Activated CD8-positive, alpha-beta T cell treated with anti-CD3 and anti-CD28 coated beads for 36 hours (primary cell): ENCODE measurements around the gene BRAF. TPM values are rescaled to one million over a fixed set of nuclear protein-coding genes. Genes with fewer than 3 reads are reported as not detected.
"Not testable (repeated sequence)": the region's sequence is repeated elsewhere in the genome, so short reads cannot be mapped to it uniquely, and the experiment has no call there.

Experiments
- ATAC-seq: fragments of 200-7000 bp; cut with Tn5 transposase; one replicate; pipeline ENCODE4 v1.10.0; 2021; ENCODE audit warnings: mild to moderate bottlenecking, moderate library complexity
- CTCF ChIA-PET: fragments of 350-600 bp; sonication (Branson Sonifier 250); formaldehyde crosslinking; loops from one replicate; lab custom pipeline; 2021; ENCODE audit warnings: antibody characterized with exemption; lab: Charles Lee
- POLR2A ChIA-PET: fragments of 350-600 bp; sonication (Branson Sonifier 250); formaldehyde crosslinking; loops from one replicate; lab custom pipeline; 2021; ENCODE audit warnings: antibody characterized with exemption; lab: Charles Lee
- DNase-seq: peaks from one replicate; pipeline ENCODE4 v3.0.0-alpha.2; 2020
- H3K27ac Mint-ChIP-seq: one replicate; pipeline ENCODE4 v1.8.0; 2021; ENCODE audit warnings: mild to moderate bottlenecking, mixed read lengths
- H3K27me3 Mint-ChIP-seq: one replicate; pipeline ENCODE4 v1.8.0; 2021; ENCODE audit warnings: mixed read lengths
- H3K36me3 Mint-ChIP-seq: one replicate; pipeline ENCODE4 v1.8.0; 2021; ENCODE audit warnings: low read depth, mixed read lengths
- H3K4me1 Mint-ChIP-seq: one replicate; pipeline ENCODE4 v1.8.0; 2021; ENCODE audit warnings: low read depth, mixed read lengths
- H3K4me3 Mint-ChIP-seq: one replicate; pipeline ENCODE4 v1.8.0; 2021; ENCODE audit warnings: mild to moderate bottlenecking, moderate library complexity, mixed read lengths
- H3K9me3 Mint-ChIP-seq: one replicate; pipeline ENCODE4 v1.8.0; 2021; ENCODE audit warnings: mixed read lengths
- intact Hi-C: fragments of 100-400 bp; cut with micrococcal nuclease; formaldehyde crosslinking; loops from one replicate; pipeline ENCODE4 v1.10.0; 2022
- total RNA-seq, 2 experiments: library from RNA; stranded (reverse); gene quantifications; one replicate each; pipeline ENCODE4 v1.2.3, GENCODE V29; 2021
- TF ChIP-seq, protein P1 (sequence below): fragments of 200-600 bp; IDR thresholded peaks from one replicate; pipeline ENCODE4 v1.8.0; 2022; ENCODE audit warnings: antibody characterized with exemption, mild to moderate bottlenecking

Gene BRAF
- total RNA-seq, 2 experiments from 2014 or later = 30.0 to 30.6 TPM

DNA sequence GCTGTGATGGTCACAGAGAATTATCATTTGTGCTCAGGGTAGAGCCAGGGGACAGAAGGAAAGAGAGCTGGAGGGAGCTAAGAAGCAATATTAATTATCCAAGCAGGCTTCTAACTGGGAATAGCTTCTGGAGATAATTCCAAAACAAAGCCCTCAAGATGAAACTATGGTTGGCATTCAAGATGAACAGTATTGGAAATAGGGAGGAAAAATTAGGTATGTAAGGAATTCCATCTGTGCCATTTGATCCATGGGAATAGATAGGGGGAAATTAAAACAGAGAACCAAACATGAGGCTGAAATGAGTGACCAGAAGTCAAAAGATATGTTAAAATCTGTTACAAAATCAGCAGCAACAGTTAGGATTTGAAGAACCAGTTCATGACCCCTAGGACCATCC lies 152.9 kb downstream of the BRAF start:
- TF ChIP-seq, protein P1, sequence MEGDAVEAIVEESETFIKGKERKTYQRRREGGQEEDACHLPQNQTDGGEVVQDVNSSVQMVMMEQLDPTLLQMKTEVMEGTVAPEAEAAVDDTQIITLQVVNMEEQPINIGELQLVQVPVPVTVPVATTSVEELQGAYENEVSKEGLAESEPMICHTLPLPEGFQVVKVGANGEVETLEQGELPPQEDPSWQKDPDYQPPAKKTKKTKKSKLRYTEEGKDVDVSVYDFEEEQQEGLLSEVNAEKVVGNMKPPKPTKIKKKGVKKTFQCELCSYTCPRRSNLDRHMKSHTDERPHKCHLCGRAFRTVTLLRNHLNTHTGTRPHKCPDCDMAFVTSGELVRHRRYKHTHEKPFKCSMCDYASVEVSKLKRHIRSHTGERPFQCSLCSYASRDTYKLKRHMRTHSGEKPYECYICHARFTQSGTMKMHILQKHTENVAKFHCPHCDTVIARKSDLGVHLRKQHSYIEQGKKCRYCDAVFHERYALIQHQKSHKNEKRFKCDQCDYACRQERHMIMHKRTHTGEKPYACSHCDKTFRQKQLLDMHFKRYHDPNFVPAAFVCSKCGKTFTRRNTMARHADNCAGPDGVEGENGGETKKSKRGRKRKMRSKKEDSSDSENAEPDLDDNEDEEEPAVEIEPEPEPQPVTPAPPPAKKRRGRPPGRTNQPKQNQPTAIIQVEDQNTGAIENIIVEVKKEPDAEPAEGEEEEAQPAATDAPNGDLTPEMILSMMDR = no peak
- peaks cover 28% of the 10 kb centered on the region for H3K36me3 Mint-ChIP-seq
- ChIA-PET POLR2A (no interaction called here), CTCF (no interaction called here)
- ATAC-seq = no peak
- no peak overlapping the region for H3K27ac Mint-ChIP-seq
- H3K4me1 Mint-ChIP-seq = no peaks in the 10 kb centered on the region
- DNase-seq = no peak
- intact Hi-C loops = no loop called here
- no peaks in the 10 kb centered on the region for H3K27me3 Mint-ChIP-seq
- H3K4me3 Mint-ChIP-seq = no peak overlapping the region
- H3K9me3 Mint-ChIP-seq = peaks cover 6% of the 10 kb centered on the region

DNA sequence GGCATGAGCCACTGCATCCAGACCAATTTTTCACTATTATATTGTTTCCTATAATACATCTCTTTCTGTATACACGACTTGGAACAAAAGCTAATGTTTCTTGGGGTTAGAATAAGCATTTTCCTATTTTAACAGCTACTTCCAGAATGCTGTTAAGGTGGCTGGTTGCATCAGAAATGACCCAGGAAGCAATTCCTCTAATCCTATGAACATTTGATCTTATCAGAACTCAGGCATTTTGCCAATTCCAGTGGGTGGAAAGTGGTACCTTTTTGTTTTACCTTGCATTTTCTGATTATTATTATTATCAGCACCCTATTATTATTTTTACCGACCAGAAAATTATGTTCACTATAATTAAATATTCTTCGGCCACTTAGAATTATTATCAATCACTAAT lies 154.9 kb downstream of the BRAF start:
- POLR2A ChIA-PET = no interaction called here
- Mint-ChIP-seq H3K9me3 (peaks cover 6% of the 10 kb centered on the region), H3K27me3 (no peaks in the 10 kb centered on the region), H3K27ac (no peak overlapping the region), H3K36me3 (peaks cover 32% of the 10 kb centered on the region), H3K4me1 (no peaks in the 10 kb centered on the region), H3K4me3 (no peak overlapping the region)
- CTCF ChIA-PET = no interaction called here
- no peak for DNase-seq
- TF ChIP-seq, protein P1 = no peak
- intact Hi-C loops = no loop called here
- no peak for ATAC-seq

DNA sequence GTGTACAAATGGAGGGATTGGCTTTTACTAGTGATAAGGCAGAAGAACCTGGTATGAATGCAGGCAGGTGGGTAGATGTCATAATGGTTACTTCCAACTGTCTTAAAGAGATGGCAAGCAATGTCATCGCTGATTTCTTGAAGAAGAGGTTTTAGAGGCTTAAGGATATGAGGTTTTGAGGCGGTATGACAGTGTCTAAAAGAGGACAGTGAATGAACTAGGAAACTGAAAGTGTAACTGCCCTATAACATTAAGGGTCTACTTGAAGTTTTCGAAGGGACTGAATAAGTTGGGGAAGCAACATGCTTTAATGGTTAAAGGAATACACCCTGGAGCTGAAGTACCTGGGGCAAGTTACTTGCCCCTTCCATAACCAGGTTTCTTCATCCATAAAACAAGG lies 157.3 kb downstream of the BRAF start:
- no peak for ATAC-seq

DNA sequence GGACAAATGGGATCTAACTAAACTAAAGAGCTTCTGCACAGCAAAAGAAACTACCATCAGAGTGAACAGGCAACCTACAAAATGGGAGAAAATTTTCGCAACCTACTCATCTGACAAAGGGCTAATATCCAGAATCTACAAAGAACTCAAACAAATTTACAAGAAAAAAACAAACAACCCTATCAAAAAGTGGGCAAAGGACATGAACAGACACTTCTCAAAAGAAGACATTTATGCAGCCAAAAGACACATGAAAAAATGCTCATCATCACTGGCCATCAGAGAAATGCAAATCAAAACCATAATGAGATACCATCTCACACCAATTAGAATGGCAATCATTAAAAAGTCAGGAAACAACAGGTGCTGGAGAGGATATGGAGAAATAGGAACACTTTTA lies 159.3 kb downstream of the BRAF start:
- CTCF ChIA-PET, H3K27me3 Mint-ChIP-seq, H3K27ac Mint-ChIP-seq, intact Hi-C loops, DNase-seq, H3K4me1 Mint-ChIP-seq, ATAC-seq, POLR2A ChIA-PET, H3K9me3 Mint-ChIP-seq, H3K4me3 Mint-ChIP-seq: not testable (repeated sequence)
- H3K36me3 Mint-ChIP-seq = peaks cover 34% of the 10 kb centered on the region

More for the DNA sequence above, 157.3 kb downstream of the BRAF start:
- H3K4me1 Mint-ChIP-seq = no peaks in the 10 kb centered on the region
- intact Hi-C loops = no loop called here
- peaks cover 6% of the 10 kb centered on the region for H3K9me3 Mint-ChIP-seq
- H3K27ac Mint-ChIP-seq = no peak overlapping the region
- no peaks in the 10 kb centered on the region for H3K27me3 Mint-ChIP-seq
- TF ChIP-seq, protein P1 = no peak
- POLR2A ChIA-PET = no interaction called here
- DNase-seq = no peak
- H3K4me3 Mint-ChIP-seq = no peak overlapping the region
- CTCF ChIA-PET = no interaction called here
- peaks cover 31% of the 10 kb centered on the region for H3K36me3 Mint-ChIP-seq

DNA sequence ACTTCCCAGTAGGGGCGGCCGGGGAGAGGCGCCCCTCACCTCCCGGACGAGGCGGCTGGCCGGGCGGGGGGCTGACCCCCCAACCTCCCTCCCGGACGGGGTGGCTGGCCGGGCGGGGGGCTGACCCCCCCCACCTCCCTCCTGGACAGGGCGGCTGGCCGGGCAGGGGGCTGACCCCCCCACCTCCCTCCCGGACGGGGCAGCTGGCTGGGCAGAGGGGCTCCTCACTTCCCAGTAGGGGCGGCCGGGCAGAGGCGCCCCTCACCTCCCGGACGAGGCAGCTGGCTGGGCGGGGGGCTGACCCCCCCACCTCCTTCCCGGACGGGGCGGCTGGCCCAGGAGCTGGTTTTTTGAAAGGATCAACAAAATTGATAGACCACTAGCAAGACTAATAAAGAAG lies 161.6 kb downstream of the BRAF start:
- H3K27me3 Mint-ChIP-seq, intact Hi-C loops, CTCF ChIA-PET: not testable (repeated sequence)

DNA sequence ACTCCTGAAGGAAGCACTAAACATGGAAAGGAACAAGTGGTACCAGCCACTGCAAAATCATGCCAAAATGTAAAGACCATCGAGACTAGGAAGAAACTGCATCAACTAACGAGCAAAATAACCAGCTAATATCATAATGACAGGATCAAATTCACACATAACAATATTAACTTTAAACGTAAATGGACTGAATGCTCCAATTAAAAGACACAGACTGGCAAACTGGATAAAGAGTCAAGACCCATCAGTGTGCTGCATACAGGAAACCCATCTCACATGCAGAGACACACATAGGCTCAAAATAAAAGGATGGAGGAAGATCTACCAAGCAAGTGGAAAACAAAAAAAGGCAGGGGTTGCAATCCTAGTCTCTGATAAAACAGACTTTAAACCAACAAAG lies 163.4 kb downstream of the BRAF start:
- H3K27ac Mint-ChIP-seq, H3K4me1 Mint-ChIP-seq, DNase-seq, H3K9me3 Mint-ChIP-seq, H3K4me3 Mint-ChIP-seq, ATAC-seq, CTCF ChIA-PET, intact Hi-C loops, POLR2A ChIA-PET, H3K27me3 Mint-ChIP-seq: not testable (repeated sequence)
- peaks cover 23% of the 10 kb centered on the region for H3K36me3 Mint-ChIP-seq

More for the DNA sequence above, 161.6 kb downstream of the BRAF start:
- H3K36me3 Mint-ChIP-seq = peaks cover 33% of the 10 kb centered on the region
- ATAC-seq, DNase-seq, H3K4me1 Mint-ChIP-seq, H3K27ac Mint-ChIP-seq, POLR2A ChIA-PET, H3K4me3 Mint-ChIP-seq, H3K9me3 Mint-ChIP-seq: not testable (repeated sequence)

DNA sequence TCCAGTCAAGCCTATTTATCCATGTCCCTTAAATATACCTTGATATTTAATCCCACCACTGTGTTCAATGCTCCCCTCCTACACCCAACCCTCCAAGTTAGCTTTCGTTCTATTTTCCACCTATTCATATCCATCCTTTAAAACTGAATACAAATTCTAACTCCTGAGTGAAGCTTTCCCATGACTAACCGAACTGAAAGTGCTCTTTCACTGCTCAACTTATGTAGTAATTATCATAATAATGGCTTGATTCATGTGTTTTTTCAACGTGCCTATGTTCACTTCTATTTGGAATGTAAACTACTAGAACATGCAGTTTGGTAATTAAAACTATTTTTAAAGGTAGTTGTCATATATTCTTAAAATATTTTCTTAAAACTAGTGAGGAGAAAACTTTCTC lies 170.2 kb downstream of the BRAF start:
- TF ChIP-seq, protein P1 = no peak
- H3K27me3 Mint-ChIP-seq = no peaks in the 10 kb centered on the region
- intact Hi-C loops = no loop called here
- ChIA-PET POLR2A (no interaction called here), CTCF (no interaction called here)
- H3K4me1 Mint-ChIP-seq = no peaks in the 10 kb centered on the region
- H3K27ac Mint-ChIP-seq = no peak overlapping the region
- H3K36me3 Mint-ChIP-seq = peaks cover 3% of the 10 kb centered on the region
- no peak for DNase-seq
- H3K9me3 Mint-ChIP-seq = no peaks in the 10 kb centered on the region
- no peak overlapping the region for H3K4me3 Mint-ChIP-seq
- no peak for ATAC-seq
